ENCODE data around the gene ZNF653. TPM values are rescaled to one million over a fixed set of nuclear protein-coding genes. Genes with fewer than 3 reads are reported as not detected.
"Not testable (repeated sequence)": the region's sequence is repeated elsewhere in the genome, so short reads cannot be mapped to it uniquely, and the experiment has no call there.

ZNF653 gene
- total RNA-seq, 1 experiment from 2014 or later, result 10.3 TPM

- ChIA-PET CTCF (interaction anchor here (0.7 to 2.4 kb wide), 4 partner anchors 22 to 74 kb away, joined by 3 to 7 read pairs (median 3); partner anchors contain the start of genes ELAVL3, ODAD3 and PRKCSH), POLR2A (no interaction called here)
- no peak overlapping the region for H3K27ac Mint-ChIP-seq
- ATAC-seq, result no peak
- TF ChIP-seq TP53 (CRISPR knock-in tag; IDR thresholded peaks at IDR 0.05) (no peak), GRHL2 (CRISPR knock-in tag; IDR thresholded peaks at IDR 0.05; ENCODE audit: insufficient replicate concordance, severe bottlenecking) (no peak), USF1 (CRISPR knock-in tag; IDR thresholded peaks at IDR 0.05) (no peak), CTCF (IDR thresholded peaks at IDR 0.05) (no peak), NFE2L1 (CRISPR knock-in tag; IDR thresholded peaks at IDR 0.05) (no peak), CREB1 (CRISPR knock-in tag; IDR thresholded peaks at IDR 0.05) (no peak), KAT7 (CRISPR knock-in tag; IDR thresholded peaks at IDR 0.05; ENCODE audit: borderline replicate concordance) (no peak), GABPB1 (CRISPR knock-in tag; IDR thresholded peaks at IDR 0.05) (no peak), OVOL2 (CRISPR knock-in tag; IDR thresholded peaks at IDR 0.05; ENCODE audit: borderline replicate concordance) (no peak), ETV6 (CRISPR knock-in tag; IDR thresholded peaks at IDR 0.05) (no peak), IRF1 (CRISPR knock-in tag; IDR thresholded peaks at IDR 0.05) (no peak), TEAD4 (CRISPR knock-in tag; IDR thresholded peaks at IDR 0.05) (no peak), GTF2I (CRISPR knock-in tag; conservative IDR thresholded peaks at IDR 0.05) (no peak), EMX1 (CRISPR knock-in tag; IDR thresholded peaks at IDR 0.05) (no peak), ZNF512 (CRISPR knock-in tag; IDR thresholded peaks at IDR 0.05; ENCODE audit: borderline replicate concordance) (no peak), ZNF317 (CRISPR knock-in tag; IDR thresholded peaks at IDR 0.05; ENCODE audit: borderline replicate concordance, low read depth) (no peak), ZSCAN18 (CRISPR knock-in tag; IDR thresholded peaks at IDR 0.05) (no peak)
- peaks cover 19% of the 10 kb centered on the region for H3K4me1 Mint-ChIP-seq
- H3K36me3 Mint-ChIP-seq, result no peaks in the 10 kb centered on the region
- no peaks in the 10 kb centered on the region for H3K27me3 Mint-ChIP-seq (ENCODE audit: low read depth)
- no peak overlapping the region for H3K4me3 Mint-ChIP-seq
- DNase-seq (ENCODE audit: low spot score), result no peak
- no peaks in the 10 kb centered on the region for H3K9me3 Mint-ChIP-seq
Observed at GRCh38 chr19:11457115-11457514, 48.5 kb downstream of the ZNF653 start.

GRCh38 chr19:11456659-11457058 is 49.0 kb downstream of the ZNF653 start:
- H3K36me3 Mint-ChIP-seq, result no peaks in the 10 kb centered on the region
- no peak for ATAC-seq
- DNase-seq (ENCODE audit: low spot score), result no peak
- ChIA-PET CTCF (interaction anchor here (1.0 to 1.7 kb wide), 2 partner anchors 26 to 73 kb away, joined by 4 to 12 read pairs; no protein-coding TSS in a partner anchor), POLR2A (no interaction called here)
- H3K9me3 Mint-ChIP-seq, result no peaks in the 10 kb centered on the region
- H3K4me1 Mint-ChIP-seq, result peaks cover 23% of the 10 kb centered on the region
- no peaks in the 10 kb centered on the region for H3K27me3 Mint-ChIP-seq (ENCODE audit: low read depth)
- no peak overlapping the region for H3K27ac Mint-ChIP-seq
- TF ChIP-seq ZNF121 (CRISPR knock-in tag; IDR thresholded peaks at IDR 0.05), result peak; percentile 87
- TF ChIP-seq ARID4B (CRISPR knock-in tag; IDR thresholded peaks at IDR 0.05; ENCODE audit: borderline replicate concordance), result no peak
- peak; percentile 54; the same call in 1 of the 2 replicates for TF ChIP-seq GTF2I (CRISPR knock-in tag; conservative IDR thresholded peaks at IDR 0.05)
- no peak overlapping the region for H3K4me3 Mint-ChIP-seq

- H3K9me3 Mint-ChIP-seq; POLR2A ChIA-PET; ATAC-seq; H3K27ac Mint-ChIP-seq; H3K27me3 Mint-ChIP-seq (ENCODE audit: low read depth); H3K4me3 Mint-ChIP-seq; DNase-seq (ENCODE audit: low spot score); H3K36me3 Mint-ChIP-seq: not testable (repeated sequence)
- CTCF ChIA-PET, result interaction anchor here (1.7 kb wide), 1 partner anchor 27 kb away, joined by 12 read pairs; no protein-coding TSS in a partner anchor
- peaks cover 28% of the 10 kb centered on the region for H3K4me1 Mint-ChIP-seq
Observed at GRCh38 chr19:11455233-11455554, 50.4 kb downstream of the ZNF653 start.
